HPDE6-E6E7 (cell line): Measurements from ENCODE around the gene CNN2.
A peak's percentile ranks its signal among the peaks of the same experiment; 100 is the strongest.

Experiments used
- DNase-seq: peaks from one replicate; pipeline ENCODE4 v3.0.0; 2011; ENCODE audit warnings: missing footprints; ENCODE audit errors: extremely low spot score

Gene CNN2

GRCh38 chr19:1026783-1027649, 608 bp downstream of the CNN2 start:
- DNase-seq, result no peak

DNA sequence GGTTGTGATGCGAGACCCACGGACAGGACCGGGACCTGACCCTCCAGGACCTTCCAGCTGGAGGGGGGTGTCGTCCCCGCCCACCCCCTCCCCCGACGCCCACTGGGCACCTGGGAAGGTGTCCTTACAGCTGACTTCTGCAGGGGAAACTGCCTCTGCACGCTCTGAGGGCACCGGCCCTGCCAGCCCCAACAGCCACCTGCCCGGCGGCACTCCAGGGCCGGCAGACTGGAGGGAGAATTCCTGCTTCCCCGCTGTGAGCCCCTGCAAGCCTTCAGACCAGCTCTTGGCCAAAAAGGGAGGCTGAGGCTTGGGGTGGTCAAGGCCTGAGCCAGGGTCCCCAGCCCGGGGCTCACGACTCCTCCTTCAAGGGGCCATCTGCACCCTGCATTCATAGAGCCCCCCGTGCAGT, 1.2 kb downstream of the CNN2 start:
- DNase-seq, result peak; percentile 34

DNA sequence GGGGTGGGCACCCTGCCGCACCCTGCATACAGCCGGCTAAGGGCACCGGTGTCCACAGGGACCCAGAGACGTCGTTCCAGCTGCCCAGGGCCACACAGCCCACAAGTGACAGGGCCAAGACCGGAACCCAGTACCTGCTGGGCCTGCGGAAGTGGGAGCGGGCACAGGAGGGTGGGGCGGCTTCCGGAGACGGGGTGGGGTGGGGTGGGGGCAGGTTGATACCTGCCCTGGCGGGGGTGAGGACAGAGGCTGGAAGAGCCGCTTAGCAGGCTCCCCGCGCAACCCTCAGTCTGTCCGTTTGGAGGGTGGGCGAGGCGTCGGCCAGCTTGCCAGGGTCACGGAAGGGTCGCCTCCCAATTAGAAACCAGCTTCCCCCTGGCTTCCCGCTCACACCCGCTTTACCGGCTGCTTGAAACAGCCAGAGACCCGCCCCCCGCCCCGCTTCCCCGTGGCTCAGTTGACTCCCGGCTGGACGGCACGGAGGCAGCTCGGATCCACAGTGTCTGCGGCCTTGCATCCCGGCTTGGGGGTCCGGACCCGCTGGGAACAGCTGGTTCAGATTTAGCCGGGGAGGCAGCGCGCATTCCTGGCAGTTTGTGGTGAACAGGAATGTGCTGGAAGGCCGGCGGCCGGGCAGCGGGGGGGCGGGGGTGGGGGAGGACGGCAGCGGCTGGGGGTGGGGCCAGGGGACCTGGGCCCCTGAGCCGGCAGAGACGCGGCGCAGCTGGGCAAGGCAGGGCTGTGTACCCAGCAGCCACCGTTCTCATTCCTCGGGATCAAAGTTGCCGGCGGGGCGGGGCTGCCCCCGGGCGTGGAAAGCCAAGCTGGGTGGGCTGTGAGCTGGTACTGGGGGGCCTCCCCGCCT, 1.9 kb downstream of the CNN2 start:
- DNase-seq, result peak; percentile 80

GRCh38 chr19:1032264-1032867, 6.0 kb downstream of the CNN2 start:
- no peak for DNase-seq

DNA sequence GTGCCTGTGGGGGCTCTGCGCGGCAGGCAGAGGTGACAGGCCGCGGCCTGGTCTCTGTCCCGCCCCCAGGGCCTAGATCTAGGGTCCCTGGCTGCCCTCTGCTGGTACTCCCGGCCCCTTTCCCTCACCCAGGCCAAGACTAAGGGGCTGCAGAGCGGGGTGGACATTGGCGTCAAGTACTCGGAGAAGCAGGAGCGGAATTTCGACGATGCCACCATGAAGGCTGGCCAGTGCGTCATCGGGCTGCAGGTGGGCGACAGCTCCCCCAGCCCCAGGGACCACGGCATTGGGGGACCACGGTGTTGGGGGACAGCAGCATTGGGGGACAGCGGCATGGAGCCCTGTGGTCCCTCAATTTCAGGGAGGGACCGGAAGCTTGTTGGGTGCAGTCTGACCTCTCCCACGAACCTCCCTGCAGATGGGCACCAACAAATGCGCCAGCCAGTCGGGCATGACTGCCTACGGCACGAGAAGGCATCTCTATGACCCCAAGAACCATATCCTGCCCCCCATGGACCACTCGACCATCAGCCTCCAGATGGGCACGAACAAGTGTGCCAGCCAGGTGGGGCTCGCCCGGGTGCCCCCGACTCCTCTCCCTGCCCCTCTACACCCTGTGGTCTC, 9.7 kb downstream of the CNN2 start:
- DNase-seq, result no peak

DNA sequence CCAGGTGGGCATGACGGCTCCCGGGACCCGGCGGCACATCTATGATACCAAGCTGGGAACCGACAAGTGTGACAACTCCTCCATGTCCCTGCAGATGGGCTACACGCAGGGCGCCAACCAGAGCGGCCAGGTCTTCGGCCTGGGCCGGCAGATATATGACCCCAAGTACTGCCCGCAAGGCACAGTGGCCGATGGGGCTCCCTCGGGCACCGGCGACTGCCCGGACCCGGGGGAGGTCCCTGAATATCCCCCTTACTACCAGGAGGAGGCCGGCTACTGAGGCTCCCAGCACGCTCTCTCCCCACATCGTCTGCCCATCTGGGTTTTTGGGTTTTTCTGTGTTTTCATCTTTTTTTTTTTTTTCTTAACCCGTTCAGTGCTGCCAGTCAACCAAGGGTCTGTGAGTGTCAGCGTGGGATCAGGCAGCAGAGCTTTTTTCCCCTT, 11.2 kb downstream of the CNN2 start:
- no peak for DNase-seq

- no peak for DNase-seq
Observed at GRCh38 chr19:1038978-1039645, 12.7 kb downstream of the CNN2 start.

- peak; percentile 90 for DNase-seq
Observed at GRCh38 chr19:1039646-1040475, 13.5 kb downstream of the CNN2 start, which contains the start of gene ABCA7. TSS of gene ABCA7 (plus strand) at chr19:1040107. CDS start at chr19:1041362, 1,255 bp downstream.

DNA sequence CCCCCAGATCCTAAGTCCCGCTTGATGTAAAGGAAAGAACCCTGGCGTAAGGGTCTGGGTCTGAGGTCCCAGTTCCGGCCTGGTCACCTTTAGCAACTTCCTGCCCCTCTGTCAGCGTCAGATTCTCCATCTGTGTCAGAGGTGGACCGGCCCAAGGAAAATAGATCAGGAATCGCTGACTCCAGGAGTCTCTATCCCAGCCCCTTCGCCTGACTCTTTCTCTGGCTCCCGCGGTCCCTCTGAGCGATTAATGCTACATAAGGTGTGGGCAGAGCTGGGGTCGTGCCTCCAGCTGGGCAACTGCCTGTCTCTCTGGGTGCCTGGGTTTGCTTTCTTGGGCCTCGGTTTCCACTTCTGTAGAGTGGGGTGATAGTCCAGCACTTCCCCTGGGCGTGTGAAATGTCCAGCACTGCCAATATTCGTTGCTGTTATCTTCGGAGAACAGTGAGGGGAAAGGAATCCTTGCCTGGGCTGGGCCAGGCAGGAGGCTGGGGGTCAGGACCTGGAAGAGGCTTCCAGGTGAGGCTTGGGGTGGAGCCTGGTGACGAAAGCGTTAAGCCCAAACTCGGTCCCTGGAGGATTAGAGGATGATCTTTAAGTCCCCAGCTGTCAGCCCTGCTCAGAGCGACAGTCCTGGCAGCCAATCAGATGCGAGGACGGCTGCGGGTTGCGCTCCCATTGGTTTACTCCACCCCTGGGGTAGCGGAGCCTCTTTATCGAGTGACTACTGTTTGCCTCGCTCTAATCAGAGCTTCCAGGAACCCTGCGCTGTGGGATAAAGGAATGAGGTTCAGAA, 14.3 kb downstream of the CNN2 start:
- peak; percentile 100 for DNase-seq

- DNase-seq, result no peak
Observed at GRCh38 chr19:1041272-1041834, 14.9 kb downstream of the CNN2 start.

DNA sequence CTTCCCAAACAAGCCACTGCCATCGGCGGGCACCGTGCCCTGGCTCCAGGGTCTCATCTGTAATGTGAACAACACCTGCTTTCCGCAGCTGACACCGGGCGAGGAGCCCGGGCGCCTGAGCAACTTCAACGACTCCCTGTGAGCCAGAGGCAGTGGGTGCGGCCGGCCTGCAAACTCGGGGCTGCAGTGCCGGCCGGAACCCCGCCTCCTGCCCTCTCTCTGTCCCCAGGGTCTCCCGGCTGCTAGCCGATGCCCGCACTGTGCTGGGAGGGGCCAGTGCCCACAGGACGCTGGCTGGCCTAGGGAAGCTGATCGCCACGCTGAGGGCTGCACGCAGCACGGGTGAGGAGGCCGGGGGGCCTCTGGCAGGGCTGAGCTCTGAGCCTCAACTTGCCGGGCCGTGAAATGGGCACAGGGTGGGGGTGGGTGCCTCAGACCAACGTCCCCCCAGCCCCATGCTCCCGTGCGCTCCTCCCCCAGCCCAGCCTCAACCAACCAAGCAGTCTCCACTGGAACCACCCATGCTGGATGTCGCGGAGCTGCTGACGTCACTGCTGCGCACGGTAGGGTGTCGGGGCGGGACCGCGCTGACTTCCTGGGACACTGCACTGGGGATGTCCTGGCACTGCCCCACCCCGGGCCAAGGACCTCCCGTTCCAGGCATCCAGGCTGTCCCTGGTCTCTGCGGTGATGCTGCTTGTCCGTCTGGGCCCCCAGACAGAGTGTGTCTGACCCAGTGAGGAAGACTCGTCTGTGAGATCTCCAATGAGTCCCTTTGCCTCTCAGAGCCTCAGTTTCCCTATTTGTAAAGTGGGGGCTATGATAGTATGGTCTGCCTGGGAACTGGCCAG, 15.7 kb downstream of the CNN2 start:
- DNase-seq, result no peak

DNA sequence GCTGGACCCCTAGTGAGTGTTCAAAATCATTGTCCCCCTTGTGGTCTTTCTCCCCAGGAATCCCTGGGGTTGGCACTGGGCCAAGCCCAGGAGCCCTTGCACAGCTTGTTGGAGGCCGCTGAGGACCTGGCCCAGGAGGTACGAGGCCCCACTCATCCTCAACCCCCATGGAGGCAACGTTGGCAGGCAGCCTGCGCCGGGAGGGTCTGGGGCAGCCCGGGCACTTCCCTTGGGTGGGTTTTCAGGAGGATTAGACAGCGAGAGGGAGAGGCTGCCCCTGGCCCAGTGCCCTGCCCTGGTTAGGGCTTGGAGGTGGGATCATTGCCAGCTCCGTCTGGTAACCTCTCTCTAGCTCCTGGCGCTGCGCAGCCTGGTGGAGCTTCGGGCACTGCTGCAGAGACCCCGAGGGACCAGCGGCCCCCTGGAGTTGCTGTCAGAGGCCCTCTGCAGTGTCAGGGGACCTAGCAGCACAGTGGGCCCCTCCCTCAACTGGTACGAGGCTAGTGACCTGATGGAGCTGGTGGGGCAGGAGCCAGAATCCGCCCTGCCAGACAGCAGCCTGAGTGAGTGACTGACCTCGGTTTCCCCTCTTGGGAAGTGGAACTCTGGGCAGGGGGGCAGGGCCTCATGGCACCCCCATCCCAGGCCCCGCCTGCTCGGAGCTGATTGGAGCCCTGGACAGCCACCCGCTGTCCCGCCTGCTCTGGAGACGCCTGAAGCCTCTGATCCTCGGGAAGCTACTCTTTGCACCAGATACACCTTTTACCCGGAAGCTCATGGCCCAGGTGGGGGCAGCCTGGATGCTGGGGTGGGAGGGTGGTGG, 16.5 kb downstream of the CNN2 start:
- DNase-seq, result no peak

GRCh38 chr19:1045247-1045603, 18.8 kb downstream of the CNN2 start:
- DNase-seq, result no peak

- no peak for DNase-seq
Observed at GRCh38 chr19:1046117-1046626, 19.8 kb downstream of the CNN2 start.

GRCh38 chr19:1046836-1047695, 20.7 kb downstream of the CNN2 start:
- no peak for DNase-seq

DNA sequence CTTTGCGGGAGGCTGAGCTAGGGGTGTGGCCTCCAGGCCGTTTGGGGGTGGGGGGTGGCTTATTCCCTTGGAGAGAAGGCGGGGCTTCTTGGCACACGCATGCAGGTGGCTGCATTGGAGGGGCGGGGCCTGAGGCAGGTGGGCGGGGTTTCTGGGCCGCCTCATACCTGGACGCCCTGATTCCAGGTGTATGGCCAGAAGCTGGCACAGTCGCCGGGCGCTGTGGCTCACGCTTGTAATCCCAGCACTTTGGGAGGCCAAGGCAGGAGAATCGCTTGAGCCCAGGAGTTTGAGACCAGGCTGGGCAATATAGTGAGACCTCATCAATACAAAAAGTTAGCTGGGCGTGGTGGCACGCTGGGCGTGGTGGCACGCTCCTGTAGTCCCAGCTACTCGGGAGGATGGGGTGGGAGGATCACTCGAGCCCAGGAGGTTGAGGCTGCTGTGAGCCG, 21.3 kb downstream of the CNN2 start:
- no peak for DNase-seq
